Upper lobe of left lung (tissue), 4 donors: ENCODE results near the gene MAPKBP1.

Experiments
- POLR2A ChIP-seq, 4 donors: fragments of 450-650 bp; IDR thresholded peaks; one replicate each; pipeline ENCODE4 v1.5.1; 2016 to 2017; ENCODE audit warnings: antibody characterized with exemption in 4 of 4, mild to moderate bottlenecking in 2 of 4
- TF ChIP-seq, protein P1 (sequence below), 6 experiments: fragments of 450-650 bp in 4 of 6; fragments of 200-600 bp in 2 of 6; sonication (generic) in 2 of 6; IDR thresholded peaks; one replicate each; pipeline ENCODE4 v1.5.1; 2016 to 2019; ENCODE audit warnings: antibody characterized with exemption in 6 of 6

DNA sequence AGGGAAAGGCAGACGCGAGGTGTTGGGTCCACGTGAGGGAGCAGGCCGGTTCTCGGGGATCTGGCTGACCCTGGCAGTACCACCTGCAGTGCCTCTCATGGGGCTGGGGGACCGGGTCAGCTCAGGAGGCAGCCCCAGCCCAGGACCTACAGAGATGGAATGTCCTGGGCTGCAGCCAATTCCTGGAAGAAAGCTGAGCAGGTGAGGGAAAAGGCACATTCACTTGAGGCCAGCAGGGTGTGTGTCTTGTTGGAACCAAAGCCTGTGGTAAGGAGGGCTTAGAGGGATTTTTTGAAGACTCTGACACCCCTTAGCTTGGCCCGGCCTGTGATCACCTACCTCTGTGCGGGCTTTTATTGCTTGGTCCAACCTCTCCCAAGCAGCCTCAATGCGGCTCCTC is 80.2 kb downstream of the MAPKBP1 start:
- TF ChIP-seq, protein P1, sequence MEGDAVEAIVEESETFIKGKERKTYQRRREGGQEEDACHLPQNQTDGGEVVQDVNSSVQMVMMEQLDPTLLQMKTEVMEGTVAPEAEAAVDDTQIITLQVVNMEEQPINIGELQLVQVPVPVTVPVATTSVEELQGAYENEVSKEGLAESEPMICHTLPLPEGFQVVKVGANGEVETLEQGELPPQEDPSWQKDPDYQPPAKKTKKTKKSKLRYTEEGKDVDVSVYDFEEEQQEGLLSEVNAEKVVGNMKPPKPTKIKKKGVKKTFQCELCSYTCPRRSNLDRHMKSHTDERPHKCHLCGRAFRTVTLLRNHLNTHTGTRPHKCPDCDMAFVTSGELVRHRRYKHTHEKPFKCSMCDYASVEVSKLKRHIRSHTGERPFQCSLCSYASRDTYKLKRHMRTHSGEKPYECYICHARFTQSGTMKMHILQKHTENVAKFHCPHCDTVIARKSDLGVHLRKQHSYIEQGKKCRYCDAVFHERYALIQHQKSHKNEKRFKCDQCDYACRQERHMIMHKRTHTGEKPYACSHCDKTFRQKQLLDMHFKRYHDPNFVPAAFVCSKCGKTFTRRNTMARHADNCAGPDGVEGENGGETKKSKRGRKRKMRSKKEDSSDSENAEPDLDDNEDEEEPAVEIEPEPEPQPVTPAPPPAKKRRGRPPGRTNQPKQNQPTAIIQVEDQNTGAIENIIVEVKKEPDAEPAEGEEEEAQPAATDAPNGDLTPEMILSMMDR (IDR thresholded peaks at IDR 0.05) = no peak
- TF ChIP-seq POLR2A (IDR thresholded peaks at IDR 0.05) = no peak
